Stimulated activated CD8-positive, alpha-beta memory T cell treated with anti-CD3 and anti-CD28 coated beads, Interleukin-15, amount 100 ng/mL, for 1 hour (primary cell): ENCODE data around the gene ERBB2.

Experiments used
- DNase-seq: peaks from one replicate; pipeline ENCODE4 v3.0.0-alpha.2; 2020; ENCODE audit warnings: low read depth

Gene ERBB2

DNA sequence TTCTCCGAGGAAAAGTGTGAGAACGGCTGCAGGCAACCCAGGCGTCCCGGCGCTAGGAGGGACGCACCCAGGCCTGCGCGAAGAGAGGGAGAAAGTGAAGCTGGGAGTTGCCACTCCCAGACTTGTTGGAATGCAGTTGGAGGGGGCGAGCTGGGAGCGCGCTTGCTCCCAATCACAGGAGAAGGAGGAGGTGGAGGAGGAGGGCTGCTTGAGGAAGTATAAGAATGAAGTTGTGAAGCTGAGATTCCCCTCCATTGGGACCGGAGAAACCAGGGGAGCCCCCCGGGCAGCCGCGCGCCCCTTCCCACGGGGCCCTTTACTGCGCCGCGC lies at the start of gene ERBB2:
Gene ERBB2 (plus strand): TSS at position 247 of the 330 bp plus-strand sequence. CDS start 175 bp downstream, outside the sequence.
- no peak for DNase-seq

DNA sequence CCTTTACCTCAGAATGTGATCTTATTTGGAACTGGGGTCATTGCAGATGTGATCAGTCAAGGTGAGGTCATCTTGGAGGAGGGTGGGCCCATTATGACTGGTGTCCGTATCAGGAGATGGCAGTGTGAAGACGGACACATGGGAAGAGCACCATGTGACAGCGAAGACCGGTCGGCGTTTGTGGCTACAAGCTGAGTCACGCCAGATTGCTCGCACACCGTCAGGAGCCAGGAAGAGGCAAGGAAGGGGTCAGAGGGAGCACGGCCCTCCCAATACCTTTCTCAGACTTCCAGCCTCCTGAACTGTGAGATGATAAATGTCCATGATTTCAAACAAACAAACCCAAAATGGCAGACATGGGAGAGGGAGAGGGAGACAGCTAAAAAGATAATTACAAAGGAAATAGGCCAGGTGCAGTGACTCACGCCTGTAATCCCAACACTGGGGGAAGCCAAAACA lies 49.7 kb upstream of the ERBB2 start:
- no peak for DNase-seq

DNA sequence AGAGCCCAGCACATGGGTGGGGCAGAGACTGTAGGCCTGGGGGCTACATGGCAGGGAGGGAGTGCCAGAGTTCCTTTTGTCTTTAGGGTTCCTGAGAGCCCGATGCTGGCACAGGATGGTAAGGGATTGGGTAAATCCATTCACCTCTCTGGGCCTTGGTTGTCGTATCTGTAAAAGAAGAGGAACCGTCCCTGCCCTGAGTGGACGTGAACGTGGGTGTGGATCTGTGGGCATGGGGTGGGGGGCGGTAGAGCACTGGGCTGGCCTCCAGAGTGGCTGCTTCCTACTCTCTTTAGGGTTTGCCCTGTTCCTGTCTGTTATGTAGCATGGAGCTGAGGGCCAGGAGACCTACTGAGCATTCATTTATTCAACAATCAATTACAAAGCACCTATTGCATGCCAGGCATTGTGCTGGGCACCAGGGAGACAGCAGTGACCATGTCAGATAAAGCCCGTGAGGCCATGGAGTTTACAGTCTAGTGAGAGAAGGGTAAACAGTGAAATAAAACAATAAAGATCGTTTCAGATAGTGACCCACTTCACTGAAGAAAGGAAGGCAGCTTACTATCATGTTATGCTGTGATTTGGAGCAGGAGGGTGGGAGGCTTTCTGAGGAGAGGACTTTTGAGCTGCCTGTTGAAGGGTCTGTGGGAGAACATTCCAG lies 47.8 kb upstream of the ERBB2 start:
- DNase-seq: no peak

DNA sequence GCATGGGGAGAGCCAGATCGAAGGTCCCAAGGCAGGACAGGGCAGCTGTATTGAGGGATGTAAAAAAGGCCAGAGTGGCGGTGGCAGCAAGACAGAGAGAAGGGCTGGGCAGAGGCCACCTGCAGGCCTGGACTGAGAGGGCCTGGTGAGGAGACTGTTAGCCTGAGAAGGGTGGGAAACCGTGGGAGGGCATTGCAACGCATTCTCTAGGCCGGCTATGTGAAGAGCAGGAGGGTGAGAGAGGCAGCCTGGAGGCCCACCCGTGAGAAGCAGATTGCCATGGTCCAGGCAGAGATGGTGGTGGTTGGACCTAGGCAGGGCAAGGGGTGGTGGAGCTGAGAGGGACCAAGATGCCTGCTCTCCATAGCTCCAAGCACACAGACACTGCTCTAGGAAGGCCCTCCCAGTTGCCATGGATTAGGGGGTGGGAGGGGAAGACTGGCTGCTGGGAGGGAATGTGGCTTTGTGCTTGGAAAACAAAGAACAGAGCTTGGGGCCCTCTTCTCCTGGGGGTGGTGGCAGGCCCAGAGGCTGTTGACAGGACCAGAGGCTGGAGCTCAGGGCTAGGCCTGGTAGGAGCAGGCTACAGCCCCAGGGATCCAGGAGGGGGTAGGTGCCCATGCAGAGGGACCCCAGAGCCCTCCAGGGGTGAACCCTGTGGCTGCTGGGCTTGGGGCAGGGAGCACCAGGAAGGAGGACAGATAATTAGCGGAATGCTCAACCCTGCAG lies 47.1 kb upstream of the ERBB2 start:
- DNase-seq: no peak

DNA sequence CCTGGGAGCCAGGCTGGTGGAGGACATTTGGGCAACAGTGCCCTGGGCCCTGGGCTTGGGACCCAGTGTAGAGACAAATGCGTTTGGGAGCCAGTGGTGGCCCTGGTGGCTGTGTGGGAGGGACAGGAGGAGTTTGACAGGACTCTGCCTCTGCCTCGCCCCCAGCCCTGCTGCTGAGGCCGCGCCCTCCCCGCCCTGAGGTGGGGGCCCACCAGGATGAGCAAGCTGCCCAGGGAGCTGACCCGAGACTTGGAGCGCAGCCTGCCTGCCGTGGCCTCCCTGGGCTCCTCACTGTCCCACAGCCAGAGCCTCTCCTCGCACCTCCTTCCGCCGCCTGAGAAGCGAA lies 46.6 kb upstream of the ERBB2 start:
- DNase-seq: no peak

DNA sequence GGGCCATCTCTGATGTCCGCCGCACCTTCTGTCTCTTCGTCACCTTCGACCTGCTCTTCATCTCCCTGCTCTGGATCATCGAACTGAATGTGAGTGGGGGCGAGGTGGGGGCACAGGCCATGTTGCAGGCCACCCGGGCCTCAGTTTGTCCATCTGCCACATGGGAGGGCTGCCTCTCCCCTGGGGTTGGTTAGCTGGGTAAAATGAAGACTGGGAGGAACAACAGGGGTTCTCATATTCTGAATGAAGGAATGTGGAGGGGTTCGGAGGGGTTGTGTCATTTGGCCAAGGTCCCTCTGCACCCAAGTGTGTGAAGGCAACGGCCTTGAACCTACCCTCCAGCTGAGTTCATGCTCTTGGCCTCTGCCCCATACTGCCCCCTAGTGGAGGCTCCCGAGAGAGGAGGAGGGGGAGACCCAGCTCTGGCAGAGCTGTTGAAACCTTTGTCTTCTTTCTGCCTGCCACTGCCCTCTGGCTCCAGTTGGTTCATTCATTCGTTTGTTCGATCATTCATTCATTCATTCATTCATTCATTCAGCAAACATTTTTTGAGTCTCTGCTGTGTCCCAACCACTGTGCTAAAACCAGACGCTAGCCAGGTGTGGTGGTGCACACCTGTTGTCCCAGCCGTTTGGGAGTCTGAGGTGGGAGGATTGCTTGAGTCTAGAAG lies 46.1 kb upstream of the ERBB2 start:
- DNase-seq: peak; percentile 70

DNA sequence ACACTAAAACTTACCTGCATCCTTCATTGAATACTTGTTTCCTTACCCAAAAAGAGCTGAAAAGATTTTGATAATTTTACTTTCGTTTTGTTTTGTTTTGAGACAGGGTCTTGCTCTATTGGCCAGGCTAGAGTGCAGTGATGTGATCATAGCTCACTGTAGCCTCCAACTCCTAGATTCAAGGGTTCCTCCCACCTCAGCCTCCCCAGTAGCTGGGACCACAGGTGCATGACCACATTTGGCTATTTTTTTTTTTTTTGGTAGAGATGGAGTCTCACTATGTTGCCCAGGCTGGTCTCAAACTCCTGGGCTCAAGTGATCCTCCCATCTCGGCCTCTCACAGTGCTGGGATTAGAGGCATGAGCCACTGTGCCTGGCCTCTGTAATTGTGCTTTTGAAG lies 44.8 kb upstream of the ERBB2 start:
- no peak for DNase-seq

GRCh38 chr17:39658346-39658745 lies 41.5 kb upstream of the ERBB2 start:
- DNase-seq: no peak

DNA sequence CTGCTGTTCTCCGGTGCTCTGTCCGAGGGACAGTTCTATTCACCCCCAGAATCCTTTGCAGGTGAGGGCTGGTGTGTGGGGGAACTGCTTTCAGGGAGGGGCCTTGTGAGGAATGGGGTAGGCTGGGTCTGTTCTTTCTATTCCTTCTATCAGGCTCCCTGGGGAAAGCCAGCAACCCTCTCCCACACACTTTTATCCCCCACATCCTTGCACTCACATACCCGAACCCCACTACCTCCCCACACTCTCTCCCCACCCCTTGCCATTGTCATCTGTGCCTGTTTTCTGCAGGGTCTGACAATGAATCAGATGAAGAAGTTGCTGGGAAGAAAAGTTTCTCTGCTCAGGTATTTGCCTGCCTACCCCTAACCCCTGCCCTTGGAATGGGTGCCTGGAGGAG lies 41.1 kb upstream of the ERBB2 start:
- no peak for DNase-seq

- no peak for DNase-seq
Measured at GRCh38 chr17:39659279-39660010, 40.4 kb upstream of the ERBB2 start.

- DNase-seq: no peak
Measured at GRCh38 chr17:39660011-39660360, 39.9 kb upstream of the ERBB2 start.

DNA sequence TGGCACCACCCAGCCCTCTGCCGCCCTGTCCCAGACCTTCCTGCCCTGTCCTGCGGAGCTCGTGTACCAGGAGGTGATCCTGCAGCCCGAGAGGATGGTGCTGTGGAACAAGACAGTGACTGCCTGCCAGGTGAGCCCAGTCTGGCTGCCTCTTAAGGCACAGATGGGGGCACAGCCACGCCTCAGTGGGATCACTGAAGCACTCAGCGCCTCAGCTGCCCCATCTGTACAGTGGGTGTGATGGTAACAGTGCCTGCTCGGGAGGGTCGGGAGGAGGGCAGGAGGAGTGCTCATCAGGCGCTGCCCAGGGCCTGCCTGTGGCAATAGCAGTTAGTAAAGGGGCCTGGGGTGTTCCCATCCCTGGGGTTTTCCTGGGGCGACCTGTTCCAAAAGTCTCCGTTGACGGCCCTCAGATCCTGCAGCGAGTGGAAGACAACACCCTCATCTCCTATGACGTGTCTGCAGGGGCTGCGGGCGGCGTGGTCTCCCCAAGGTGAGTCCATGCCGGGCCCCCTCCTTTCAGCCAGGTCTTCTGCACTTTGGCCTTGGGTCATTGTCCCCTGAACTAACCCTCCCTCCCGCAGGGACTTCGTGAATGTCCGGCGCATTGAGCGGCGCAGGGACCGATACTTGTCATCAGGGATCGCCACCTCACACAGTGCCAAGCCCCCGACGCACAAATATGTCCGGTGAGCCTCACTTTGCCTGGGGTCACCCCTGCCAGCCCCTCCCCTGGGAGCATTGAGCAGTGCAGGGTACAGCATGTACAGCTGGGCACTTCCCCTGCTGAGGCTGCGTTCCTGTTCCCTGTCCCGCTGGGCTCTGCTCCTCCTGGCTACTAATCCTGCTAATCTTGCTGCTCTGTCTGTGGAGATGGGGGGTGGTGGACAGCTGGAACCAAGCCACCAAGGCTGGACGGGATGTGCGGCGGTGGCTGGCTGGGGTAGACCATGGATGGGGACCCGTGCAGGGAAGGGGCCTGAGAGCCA lies 39.2 kb upstream of the ERBB2 start:
- no peak for DNase-seq

DNA sequence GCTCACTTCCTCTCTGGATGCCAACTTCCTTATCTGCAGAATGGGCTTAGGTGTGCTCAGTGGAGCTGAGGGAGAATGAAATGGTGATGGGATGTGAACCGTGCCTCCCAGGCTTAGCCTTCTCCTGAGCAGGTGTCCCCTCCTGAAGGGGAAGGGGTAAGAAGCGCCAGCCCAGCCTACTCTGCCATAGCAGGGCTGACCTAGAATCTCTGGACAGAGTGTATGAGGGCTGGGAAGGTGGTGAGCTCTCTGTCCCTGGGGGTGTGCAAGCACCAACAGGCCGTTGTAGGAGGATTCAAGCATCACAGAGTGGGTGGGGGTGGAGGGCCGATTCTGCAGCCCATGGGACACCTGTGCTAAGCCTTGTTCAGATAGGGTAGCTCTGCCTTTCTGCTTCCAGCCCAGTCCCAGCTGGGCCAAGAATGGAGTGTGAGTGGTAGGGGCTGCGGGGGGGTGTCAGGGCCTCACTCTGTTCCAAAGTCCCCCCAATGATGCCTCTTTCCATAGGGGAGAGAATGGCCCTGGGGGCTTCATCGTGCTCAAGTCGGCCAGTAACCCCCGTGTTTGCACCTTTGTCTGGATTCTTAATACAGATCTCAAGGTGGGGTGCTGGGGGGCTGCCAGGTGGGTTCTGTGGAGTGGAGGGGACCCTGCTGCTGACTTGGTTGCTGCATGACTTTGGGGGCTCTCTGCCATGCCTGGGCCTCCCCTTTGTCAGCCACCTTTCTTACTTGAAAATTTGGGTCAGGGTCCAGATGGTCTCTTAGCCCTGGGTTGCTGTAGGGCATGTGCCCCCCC lies 37.9 kb upstream of the ERBB2 start:
- DNase-seq: no peak

DNA sequence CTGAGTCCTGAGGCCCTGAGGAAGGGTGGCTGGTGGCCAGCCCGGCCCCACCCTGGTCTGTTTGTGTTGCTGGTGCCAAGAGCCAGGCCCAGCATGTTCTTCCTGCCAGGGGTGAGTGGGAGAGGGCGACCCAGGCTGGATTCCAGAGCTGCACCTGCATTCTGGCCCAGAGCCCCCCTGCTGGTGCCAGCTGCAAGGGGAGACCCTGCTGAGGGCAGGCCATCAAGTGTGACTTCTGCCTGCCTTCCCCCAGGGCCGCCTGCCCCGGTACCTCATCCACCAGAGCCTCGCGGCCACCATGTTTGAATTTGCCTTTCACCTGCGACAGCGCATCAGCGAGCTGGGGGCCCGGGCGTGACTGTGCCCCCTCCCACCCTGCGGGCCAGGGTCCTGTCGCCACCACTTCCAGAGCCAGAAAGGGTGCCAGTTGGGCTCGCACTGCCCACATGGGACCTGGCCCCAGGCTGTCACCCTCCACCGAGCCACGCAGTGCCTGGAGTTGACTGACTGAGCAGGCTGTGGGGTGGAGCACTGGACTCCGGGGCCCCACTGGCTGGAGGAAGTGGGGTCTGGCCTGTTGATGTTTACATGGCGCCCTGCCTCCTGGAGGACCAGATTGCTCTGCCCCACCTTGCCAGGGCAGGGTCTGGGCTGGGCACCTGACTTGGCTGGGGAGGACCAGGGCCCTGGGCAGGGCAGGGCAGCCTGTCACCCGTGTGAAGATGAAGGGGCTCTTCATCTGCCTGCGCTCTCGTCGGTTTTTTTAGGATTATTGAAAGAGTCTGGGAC lies 37.1 kb upstream of the ERBB2 start:
- no peak for DNase-seq

DNA sequence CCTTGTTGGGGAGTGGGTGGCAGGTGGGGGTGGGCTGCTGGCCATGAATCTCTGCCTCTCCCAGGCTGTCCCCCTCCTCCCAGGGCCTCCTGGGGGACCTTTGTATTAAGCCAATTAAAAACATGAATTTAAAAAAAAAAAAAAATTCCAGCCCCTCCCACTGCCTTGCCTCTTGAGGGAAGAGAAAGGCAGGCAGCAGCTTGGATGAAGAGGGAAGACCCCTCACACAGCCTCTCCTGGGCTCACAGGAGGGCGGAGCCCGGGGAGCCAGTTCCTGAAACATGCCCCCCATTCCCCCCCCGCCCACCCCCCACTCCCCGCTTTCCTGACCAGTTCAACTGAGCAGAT lies 36.5 kb upstream of the ERBB2 start:
- DNase-seq: no peak

GRCh38 chr17:39663688-39664580 lies 35.9 kb upstream of the ERBB2 start:
- DNase-seq: no peak

DNA sequence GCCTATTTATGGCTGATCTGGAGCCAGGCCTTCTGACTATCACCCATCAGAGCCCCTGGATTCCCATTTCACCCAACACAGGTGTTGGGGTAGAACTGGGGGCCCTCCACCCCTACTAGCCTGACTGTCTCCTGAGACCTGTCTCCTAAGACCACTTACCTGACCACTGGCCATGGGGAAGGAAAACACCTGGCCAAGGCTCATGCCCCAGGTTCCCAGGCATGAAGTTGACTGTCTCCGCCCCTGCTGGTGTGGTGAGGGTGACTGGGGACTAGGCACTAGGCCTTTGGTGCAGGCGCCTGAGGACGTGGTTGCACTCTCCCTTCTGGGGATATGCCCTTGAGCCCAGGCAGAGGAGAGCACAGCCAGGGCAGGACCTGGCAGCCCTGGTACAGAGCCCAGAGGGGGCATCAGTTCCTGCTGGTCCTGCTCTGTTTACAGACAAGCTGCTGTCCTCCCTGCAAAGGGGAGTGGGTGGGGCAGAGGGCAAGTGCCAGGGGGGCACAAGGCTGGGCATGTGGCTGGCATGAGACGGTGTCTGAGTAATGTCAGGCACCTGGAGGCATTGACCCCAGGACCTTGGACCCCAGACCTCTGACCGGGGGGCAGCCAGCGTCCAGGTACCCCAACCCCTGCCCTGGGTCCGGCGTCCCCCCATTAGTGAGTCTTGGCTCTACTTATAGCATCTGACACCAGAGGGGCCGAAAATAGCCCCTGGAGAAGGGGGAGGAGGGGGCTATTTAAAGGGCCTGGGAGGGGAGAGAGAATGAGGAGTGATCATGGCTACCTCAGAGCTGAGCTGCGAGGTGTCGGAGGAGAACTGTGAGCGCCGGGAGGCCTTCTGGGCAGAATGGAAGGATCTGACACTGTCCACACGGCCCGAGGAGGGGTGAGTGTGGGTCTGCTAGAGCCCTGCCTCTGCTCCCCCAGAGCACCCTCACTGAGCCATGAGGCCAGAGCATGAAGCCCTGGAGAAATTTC lies 35.0 kb upstream of the ERBB2 start, which contains the start of gene TCAP:
Gene TCAP (plus strand): TSS at position 769 of the 981 bp plus-strand sequence. CDS start 11 bp downstream, at position 780.
- no peak for DNase-seq
